NCI-H1105 (cell line): ENCODE results near the gene ASIC4.

ENCODE experiments used
- DNase-seq: peaks from one replicate; lab custom pipeline; 2025; lab: John Stamatoyannopoulos, UW

ASIC4 gene

GRCh38 chr2:219498280-219499057, 15.8 kb upstream of the ASIC4 start, which contains the start of gene GMPPA:
Gene GMPPA (plus strand): TSS chr2:219498891. CDS start chr2:219499976, 1,085 bp downstream.
- peak; percentile 89 for DNase-seq

GRCh38 chr2:219499058-219499307, 15.3 kb upstream of the ASIC4 start:
- no peak for DNase-seq

GRCh38 chr2:219499555-219499954, 14.7 kb upstream of the ASIC4 start:
- DNase-seq = no peak

- DNase-seq = no peak
Measured at GRCh38 chr2:219500135-219500534, 14.1 kb upstream of the ASIC4 start.

DNA sequence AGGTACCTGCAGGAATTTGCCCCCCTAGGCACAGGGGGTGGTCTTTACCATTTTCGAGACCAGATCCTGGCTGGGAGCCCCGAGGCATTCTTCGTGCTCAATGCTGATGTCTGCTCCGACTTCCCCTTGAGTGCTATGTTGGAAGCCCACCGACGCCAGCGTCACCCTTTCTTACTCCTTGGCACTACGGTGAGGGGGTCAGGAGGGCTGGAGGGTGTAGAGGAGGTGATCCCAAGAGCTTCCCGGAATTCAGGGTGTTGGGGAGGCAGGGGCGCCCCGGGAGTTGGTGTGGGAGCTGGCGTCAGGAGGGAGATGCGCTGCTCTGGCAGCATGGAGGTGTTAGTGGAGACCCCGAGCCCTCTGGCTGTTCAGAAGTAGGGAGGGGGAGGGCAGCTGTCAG, 12.4 kb upstream of the ASIC4 start:
- no peak for DNase-seq

- no peak for DNase-seq
Measured at GRCh38 chr2:219502618-219503017, 11.7 kb upstream of the ASIC4 start.

DNA sequence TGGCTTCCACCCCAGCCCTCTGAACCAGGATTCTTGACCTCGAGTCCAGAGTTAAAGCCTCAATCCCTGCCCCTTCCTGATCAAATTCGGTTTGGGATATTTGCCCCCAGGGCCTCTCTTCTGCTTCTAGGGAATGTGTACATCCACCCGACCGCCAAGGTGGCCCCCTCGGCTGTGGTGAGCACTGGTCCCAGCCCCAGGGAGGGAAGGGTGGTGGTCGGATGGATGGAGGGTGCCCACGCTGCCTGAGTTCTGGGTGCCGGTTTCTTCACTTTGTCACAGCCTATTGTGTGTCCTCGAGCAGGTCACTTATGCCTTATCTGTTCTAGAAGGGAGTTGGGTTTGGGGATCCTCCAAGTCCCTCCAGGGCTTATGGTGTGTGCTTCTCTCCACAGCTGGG, 8.7 kb upstream of the ASIC4 start:
- no peak for DNase-seq

DNA sequence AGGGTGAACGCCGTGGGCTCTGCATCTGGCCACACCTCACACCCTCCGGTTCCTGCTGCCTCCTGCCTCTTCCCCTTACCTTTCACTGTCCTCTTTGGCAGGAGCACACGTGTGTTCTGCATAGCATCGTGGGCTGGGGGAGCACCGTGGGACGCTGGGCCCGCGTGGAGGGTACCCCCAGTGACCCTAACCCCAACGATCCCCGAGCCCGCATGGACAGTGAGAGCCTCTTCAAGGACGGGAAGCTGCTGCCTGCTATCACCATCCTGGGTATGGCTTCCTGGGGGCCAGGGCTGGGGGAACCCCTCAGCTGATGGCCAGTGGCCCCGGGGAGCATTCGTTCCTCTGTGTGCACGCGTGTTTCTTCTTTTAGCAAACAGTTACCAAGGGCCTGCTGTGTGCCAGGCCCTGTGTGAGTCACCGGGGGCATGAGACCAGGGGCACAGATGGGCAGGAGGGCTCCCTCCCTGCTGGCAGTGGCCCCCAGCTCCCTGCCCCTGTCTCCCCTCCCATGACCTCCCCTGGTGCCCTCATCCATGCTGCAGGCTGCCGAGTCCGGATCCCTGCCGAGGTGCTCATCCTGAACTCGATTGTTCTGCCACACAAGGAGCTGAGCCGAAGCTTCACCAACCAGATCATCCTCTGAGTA, 8.0 kb upstream of the ASIC4 start:
- no peak for DNase-seq

- DNase-seq = no peak
Measured at GRCh38 chr2:219506802-219507526, 7.3 kb upstream of the ASIC4 start.

DNA sequence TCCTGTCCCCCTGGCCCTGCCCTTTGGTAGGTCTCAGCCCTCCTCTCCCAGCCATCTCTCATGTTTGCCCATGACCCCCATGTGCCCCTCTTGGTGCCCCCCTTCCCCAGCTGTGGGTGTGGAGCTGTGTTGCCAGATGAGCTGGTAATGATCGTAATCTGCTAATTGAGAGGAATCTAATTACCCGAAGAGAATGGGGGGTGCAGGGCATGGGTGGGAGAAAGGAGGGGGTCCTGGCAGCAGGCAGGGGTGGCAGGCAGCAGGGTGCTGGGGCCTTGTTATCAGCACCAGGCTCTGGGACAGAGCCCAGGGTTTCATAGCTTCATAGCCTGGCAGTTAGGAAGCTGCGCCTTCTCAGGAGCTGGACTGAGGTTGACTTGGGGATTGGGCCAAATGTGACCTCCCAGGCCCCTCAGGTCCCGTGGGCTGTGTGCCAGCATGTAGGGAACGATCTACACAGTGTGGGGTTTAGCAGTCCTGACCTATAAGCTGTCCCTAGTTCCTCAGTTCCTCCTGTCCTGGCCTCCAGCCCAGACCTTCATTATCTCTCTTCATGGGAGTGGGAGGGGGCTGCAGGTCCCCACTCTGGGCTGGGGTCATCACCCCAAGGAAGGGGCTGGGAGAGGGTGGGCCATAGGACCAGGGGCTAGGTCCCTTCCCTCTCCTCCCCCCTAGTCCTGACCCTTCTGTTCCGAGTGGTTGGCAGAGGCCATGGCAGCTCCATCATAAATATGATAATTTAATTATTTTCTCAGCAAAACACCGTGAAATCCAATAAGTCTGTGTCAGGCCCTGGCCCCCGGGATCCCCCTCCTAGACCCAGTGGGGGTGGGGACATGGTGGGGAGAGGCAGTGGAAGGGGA, 6.5 kb upstream of the ASIC4 start:
- DNase-seq = no peak

DNA sequence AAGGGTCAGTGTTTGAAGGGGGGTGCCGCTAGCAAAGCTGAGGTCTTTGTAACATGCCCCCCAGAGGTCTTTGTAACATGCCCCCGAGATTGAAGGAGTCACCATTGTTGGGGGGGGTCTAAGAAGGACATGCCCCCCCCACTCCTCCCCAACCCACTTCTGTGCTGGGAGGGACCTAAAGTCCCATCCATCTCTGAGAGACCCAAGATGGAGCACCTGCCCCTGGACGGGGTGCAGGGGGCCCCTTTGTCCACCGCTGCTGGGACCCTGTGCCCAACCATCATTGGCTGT, 5.9 kb upstream of the ASIC4 start:
- no peak for DNase-seq

GRCh38 chr2:219508971-219509779, 5.1 kb upstream of the ASIC4 start:
- no peak for DNase-seq

GRCh38 chr2:219509780-219510511, 4.3 kb upstream of the ASIC4 start:
- no peak for DNase-seq

- no peak for DNase-seq
Measured at GRCh38 chr2:219510512-219511135, 3.7 kb upstream of the ASIC4 start.

DNA sequence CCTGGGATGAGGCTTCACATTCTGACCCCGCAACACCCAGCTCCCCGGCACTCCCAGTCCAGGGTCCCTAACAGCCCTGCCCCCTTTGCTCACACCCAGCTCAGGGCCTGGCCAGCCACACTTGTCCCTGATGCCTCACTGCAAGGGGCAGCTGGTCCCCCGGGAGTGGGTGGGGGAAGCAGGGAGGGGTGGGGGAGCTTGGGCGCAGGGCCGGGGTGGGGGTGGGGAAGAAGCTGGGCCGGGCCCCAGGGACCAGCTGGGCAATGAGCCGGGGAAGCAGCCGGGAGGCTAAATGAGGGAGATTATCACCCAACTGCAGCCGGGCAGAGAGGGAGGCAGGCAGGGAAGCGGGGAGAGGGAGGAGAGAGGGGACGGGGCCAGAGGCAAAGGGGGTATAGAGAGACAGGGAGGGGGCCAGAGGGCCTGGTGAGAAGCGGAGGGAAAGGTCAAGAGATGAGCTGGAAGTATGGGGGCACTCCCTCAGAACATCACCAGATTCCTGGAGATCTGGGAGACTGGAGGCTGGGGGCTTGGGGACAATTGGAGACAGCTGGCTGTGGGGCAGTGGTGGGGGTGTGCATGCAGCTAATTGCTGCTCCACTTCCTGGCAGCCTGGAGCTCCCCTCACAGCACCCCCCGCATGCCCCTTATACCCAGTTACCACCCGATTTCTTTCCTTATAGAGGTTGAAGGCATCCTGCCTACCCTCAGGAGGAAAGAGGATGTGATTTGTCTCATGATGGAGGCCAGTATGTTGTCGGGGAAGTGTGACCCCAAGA, 2.5 kb upstream of the ASIC4 start:
- DNase-seq = no peak

DNA sequence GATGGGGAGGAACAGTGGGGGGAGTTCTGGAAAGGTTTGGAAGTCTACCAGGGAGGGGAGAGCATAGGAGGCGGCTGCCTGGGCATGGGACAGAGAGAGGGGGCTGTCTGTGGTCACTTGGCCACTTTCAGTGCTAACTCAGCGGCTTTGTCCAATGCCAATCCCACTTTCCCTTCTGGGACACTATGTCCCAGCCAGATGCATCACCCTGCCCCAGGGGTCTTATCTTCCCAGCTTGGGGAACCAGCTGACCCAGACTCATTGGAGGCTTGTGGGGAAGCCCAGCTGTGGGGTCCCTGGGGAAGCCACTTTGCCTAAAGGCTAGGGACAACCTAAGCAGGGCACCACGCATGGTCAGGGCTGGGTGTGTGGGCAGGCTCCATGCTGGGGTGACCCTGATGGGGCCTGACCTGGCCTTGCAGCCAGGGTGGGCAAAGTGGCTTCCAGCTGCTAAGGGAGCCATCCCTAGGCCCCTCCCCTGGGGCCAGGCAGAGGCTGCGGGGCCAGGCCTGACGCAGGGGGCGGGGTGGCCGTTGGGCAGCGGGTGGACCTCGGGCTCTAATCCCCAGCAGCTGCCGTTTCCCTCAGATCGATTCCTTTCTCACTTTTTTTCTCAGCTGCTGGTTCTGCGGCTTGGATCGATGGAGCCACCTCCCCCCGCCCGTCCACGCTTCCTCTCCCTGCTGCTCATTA, 1.6 kb upstream of the ASIC4 start:
- DNase-seq = no peak

GRCh38 chr2:219513787-219514186, 495 bp upstream of the ASIC4 start:
- DNase-seq = no peak

DNA sequence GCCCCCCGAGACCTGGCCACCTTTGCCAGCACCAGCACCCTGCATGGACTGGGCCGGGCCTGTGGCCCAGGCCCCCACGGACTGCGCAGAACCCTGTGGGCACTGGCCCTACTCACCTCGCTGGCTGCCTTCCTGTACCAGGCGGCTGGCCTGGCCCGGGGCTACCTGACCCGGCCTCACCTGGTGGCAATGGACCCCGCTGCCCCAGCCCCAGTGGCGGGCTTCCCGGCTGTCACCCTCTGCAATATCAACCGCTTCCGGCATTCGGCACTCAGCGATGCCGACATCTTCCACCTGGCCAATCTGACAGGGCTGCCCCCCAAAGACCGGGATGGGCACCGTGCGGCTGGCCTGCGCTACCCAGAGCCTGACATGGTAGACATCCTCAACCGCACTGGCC, 554 bp downstream of the ASIC4 start:
- no peak for DNase-seq
